DMS 273 (cell line): ENCODE results near the gene TXNDC11.

Experiments used
- DNase-seq: peaks from one replicate; lab custom pipeline; 2025; ENCODE audit not compliant: unreplicated experiment; lab: John Stamatoyannopoulos, UW

TXNDC11 gene

GRCh38 chr16:11676799-11677198, 65.9 kb downstream of the TXNDC11 start:
- peak; percentile 39 for DNase-seq

GRCh38 chr16:11675561-11676511, 66.8 kb downstream of the TXNDC11 start:
- peak; percentile 59 for DNase-seq

GRCh38 chr16:11674818-11675560, 67.7 kb downstream of the TXNDC11 start:
- DNase-seq, result peak; percentile 73

GRCh38 chr16:11674001-11674817, 68.4 kb downstream of the TXNDC11 start:
- peak; percentile 35 for DNase-seq

GRCh38 chr16:11673091-11674000, 69.3 kb downstream of the TXNDC11 start:
- peak; percentile 41 for DNase-seq

GRCh38 chr16:11672206-11673090, 70.2 kb downstream of the TXNDC11 start:
- no peak for DNase-seq

GRCh38 chr16:11671676-11672075, 71.0 kb downstream of the TXNDC11 start:
- no peak for DNase-seq

- DNase-seq, result no peak
Observed at GRCh38 chr16:11671271-11671670, 71.4 kb downstream of the TXNDC11 start.

- peak; percentile 39 for DNase-seq
Observed at GRCh38 chr16:11670171-11671131, 72.2 kb downstream of the TXNDC11 start.

GRCh38 chr16:11669380-11670146, 73.1 kb downstream of the TXNDC11 start:
- DNase-seq, result peak; percentile 45

- DNase-seq, result peak; percentile 49
Observed at GRCh38 chr16:11668623-11669379, 73.9 kb downstream of the TXNDC11 start.

- peak; percentile 97 for DNase-seq
Observed at GRCh38 chr16:11667824-11668622, 74.6 kb downstream of the TXNDC11 start, which contains the start of gene SNN. Gene SNN, plus strand, starts transcription at chr16:11668455. Its CDS starts 7,605 bp downstream, at chr16:11676060.

GRCh38 chr16:11667221-11667823, 75.3 kb downstream of the TXNDC11 start:
- DNase-seq, result peak; percentile 28

- peak; percentile 65 for DNase-seq
Observed at GRCh38 chr16:11666103-11667055, 76.3 kb downstream of the TXNDC11 start.
